ENCODE measurements around the gene RAPH1.

RAPH1 gene

DNA sequence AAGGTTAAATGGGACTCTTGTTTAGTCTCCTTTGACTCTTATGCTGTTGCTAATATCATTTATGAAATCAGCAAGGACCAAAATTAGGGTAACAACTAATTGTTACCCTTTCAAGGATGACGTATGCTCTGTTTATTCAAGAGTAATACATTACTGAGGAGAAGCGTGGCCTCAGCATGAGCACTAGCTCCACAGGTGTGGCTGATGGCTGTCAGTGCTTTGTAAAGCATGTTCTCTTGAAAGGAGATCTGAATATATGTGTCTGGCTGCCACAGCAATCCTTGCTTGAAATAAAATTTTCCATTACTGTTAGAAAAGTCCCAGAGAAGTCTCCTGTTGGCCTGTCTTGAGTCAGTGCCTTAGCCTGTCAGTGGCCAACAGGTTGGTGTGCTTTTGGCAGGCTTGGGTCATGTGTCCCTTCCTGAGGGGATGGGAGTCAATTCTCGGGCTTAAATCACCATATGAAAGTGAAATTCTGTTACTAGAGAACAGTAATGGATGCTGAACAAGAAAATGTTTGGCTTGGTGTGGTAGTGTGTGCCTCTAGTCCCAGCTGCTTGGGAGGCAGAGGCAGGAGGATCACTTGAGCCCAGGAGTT lies 174.2 kb downstream of the RAPH1 start:
- no peak for DNase-seq

DNA sequence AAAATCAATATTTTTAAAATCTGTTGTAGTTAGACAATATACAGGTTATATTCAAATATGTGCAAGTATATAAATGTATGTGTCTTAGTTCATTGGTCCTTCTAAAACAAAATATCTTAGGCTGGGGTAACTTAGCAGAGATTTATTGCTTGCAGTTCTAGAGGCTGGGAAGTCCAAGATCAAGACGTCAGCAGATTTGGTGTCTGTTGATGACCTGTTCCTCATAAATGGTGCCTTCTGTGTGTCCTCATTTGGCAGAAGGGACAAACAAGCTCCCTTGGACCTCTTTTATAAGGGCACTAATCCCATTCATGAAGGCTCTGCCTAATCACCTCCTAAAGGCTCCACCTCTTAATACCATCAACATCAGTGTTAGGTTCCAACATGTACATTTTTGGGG lies 175.7 kb downstream of the RAPH1 start:
- DNase-seq, result no peak

DNA sequence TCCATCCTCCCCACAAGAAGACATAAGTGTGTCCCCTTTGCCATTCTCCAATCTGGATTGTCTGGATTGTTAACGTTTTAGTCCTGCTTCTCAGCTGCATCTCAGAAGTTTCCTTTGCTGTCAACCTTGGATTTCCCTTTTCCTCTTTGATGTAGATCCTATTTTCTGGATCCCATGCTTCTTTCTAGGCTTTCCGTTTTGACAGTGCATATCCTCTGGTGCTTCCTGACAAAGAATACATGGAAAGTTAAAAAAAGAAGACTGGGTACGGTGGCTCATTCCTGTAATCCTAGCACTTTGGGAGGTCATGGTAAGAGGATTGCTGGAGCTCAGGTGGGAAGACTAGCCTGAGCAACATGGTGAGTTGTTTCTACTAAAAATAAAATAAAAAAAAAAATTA lies 180.1 kb downstream of the RAPH1 start:
- no peak for DNase-seq

DNA sequence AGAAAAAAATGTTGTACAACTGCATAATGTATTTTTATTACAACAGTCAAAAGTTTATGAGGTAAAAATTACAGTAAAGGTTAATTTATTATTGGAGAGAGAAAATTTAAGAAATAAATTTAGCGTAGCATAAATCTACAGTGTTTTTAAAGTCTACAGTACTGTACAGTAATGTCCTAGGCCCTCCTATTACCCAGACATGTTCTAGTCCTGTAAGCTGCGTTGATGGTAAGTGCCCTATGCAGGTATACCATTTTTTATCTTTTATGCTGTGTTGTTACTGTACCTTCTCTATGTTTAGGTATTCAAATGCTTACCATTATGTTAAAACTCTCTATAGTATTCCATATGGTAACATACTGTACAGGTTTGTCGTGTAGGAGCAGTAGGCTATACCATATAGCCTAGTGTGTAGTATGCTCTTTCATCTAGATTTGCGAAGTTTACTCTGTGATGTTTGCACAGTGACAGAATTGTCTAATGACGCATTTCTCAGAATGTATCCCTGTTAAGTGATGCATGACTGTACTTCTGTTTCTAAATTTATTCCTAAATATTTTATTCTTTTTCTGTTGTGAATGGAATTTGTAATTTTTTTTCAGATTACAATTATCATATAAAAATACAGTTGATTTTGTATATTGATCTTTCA lies 182.4 kb downstream of the RAPH1 start:
- no peak for DNase-seq

DNA sequence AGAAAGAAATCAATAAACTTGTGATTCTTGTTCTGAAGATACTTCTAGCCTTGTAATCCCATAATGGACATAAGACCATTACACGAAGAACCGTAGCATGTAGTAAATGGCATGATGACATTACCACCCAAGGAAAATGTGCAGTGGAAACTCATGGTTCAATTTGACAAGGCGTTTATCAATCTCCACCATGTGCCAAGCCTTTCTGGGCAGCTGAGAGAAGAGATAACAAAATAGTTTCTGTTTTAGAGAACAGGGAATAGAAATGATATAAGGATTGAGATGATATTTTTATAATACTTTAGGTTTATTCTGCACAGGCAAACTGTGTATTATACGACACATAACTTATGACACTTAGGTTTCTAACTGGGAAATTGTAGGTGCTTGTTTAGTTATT lies 187.7 kb downstream of the RAPH1 start:
- no peak for DNase-seq

DNA sequence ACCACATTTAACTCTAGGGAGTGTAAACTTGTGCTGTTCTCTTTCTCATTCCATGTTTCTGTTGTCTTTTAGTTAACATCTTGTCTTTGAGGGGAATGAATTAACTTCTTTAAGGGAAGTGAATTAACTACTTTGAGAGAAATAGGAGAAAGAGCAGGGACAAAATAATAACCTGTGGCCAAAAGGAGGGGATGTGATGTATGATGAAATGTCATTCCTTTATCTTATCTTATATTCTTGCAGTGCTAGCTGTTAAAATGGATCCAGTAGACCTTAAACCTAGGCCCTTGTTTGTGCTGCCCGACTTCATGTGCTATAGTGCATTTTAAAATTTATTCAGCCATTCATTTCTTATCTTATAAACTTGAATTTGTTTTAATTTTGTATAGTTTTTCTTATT lies 188.5 kb downstream of the RAPH1 start:
- no peak for DNase-seq

DNA sequence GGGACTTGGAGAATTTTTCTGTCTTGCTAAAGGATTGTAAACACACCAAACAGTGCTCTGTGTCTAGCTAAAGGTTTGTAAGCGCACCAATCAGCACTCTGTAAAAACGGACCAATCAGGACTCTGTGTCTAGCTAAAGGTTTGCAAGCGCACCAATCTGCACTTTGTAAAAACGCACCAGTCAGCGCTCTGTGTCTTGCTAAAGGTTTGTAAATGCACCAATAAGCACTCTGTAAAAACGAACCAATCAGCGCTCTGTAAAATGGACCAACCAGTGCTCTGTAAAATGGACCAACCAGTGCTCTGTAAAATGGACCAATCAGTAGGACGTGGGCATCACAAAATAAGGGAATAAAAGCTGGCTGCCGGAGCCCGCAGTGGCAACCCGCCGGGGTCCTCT lies 190.4 kb downstream of the RAPH1 start:
- DNase-seq, result no peak

All from Kasumi-1 (cell line).